HepG2 (cell line): Measurements from ENCODE around the gene CLN6. TPM values are rescaled to one million over a fixed set of nuclear protein-coding genes. Genes with fewer than 3 reads are reported as not detected.

ENCODE experiments used
- BRCA1 ChIP-seq: sonication (generic); formaldehyde crosslinking; IDR thresholded peaks from 2 replicates; pipeline ENCODE4 v1.4.0; 2020; ENCODE audit warnings: missing genetic modification reagents
- DRAP1 ChIP-seq: IDR thresholded peaks from 2 replicates; pipeline ENCODE4 v1.6.1; 2016; ENCODE audit warnings: missing genetic modification reagents, missing compliant biosample characterization
- ERF ChIP-seq: IDR thresholded peaks from 2 replicates; pipeline ENCODE4 v1.6.1; 2018; ENCODE audit warnings: missing biosample characterization, missing genetic modification reagents
- KLF11 ChIP-seq: IDR thresholded peaks from 2 replicates; pipeline ENCODE4 v1.6.1; 2016; ENCODE audit warnings: missing compliant biosample characterization
- LRRFIP1 ChIP-seq: sonication (generic); formaldehyde crosslinking; conservative IDR thresholded peaks from 2 replicates; pipeline ENCODE4 v1.4.0; 2020; ENCODE audit warnings: missing genetic modification reagents
- NFE2L1 ChIP-seq: sonication (generic); formaldehyde crosslinking; IDR thresholded peaks from 2 replicates; pipeline ENCODE4 v1.4.0; 2020; ENCODE audit warnings: missing genetic modification reagents, mild to moderate bottlenecking, borderline replicate concordance
- NFYB ChIP-seq: sonication (generic); formaldehyde crosslinking; IDR thresholded peaks from 2 replicates; pipeline ENCODE4 v1.4.0; 2020; ENCODE audit warnings: missing genetic modification reagents
- NPAS2 ChIP-seq: sonication (generic); formaldehyde crosslinking; IDR thresholded peaks from 2 replicates; pipeline ENCODE4 v1.8.0; 2022; ENCODE audit warnings: mild to moderate bottlenecking, missing genetic modification reagents, borderline replicate concordance
- NR0B2 ChIP-seq: sonication (generic); formaldehyde crosslinking; IDR thresholded peaks from 2 replicates; pipeline ENCODE4 v1.4.0; 2020; ENCODE audit warnings: mild to moderate bottlenecking, missing genetic modification reagents
- PHF21A ChIP-seq: sonication (generic); formaldehyde crosslinking; IDR thresholded peaks from 2 replicates; pipeline ENCODE4 v1.5.0; 2020; ENCODE audit warnings: mild to moderate bottlenecking, missing genetic modification reagents
- PRMT3 ChIP-seq: sonication (generic); formaldehyde crosslinking; IDR thresholded peaks from 2 replicates; pipeline ENCODE4 v1.8.1; 2022; ENCODE audit warnings: low read depth, mild to moderate bottlenecking, moderate library complexity, missing genetic modification reagents, borderline replicate concordance
- REL ChIP-seq: sonication (generic); formaldehyde crosslinking; conservative IDR thresholded peaks from 2 replicates; pipeline ENCODE4 v1.8.0; 2022; ENCODE audit warnings: mild to moderate bottlenecking, missing genetic modification reagents, moderate library complexity
- SMAD9 ChIP-seq: sonication (generic); formaldehyde crosslinking; IDR thresholded peaks from 2 replicates; pipeline ENCODE4 v1.5.1; 2020; ENCODE audit warnings: mild to moderate bottlenecking, missing genetic modification reagents
- STAT5B ChIP-seq: sonication (generic); formaldehyde crosslinking; IDR thresholded peaks from 2 replicates; pipeline ENCODE4 v1.4.0; 2020; ENCODE audit warnings: missing genetic modification reagents
- TCF7L2 ChIP-seq: IDR thresholded peaks from 2 replicates; pipeline ENCODE4 v1.6.1; 2011; ENCODE audit warnings: mild to moderate bottlenecking, low read depth, low read length, moderate library complexity
- TP53 ChIP-seq: sonication (generic); formaldehyde crosslinking; conservative IDR thresholded peaks from 2 replicates; pipeline ENCODE4 v1.4.0; 2020; ENCODE audit warnings: missing genetic modification reagents
- ZFP41 ChIP-seq: sonication (generic); formaldehyde crosslinking; IDR thresholded peaks from 2 replicates; pipeline ENCODE4 v1.4.0; 2020; ENCODE audit warnings: mild to moderate bottlenecking, missing genetic modification reagents, borderline replicate concordance
- ZNF639 ChIP-seq: conservative IDR thresholded peaks from 2 replicates; pipeline ENCODE4 v1.6.1; 2018; ENCODE audit warnings: missing genetic modification reagents
- polyA plus RNA-seq, 8 experiments: library from polyadenylated mRNA; depleted of rRNA in 3 of 8; stranded (reverse) in 7 of 8; unstranded in 1 of 8; fragments of >200 nt; fragmentation: Illumina TruSeq in 4 of 8; extraction: Trizol in 4 of 8; gene quantifications; 2 replicates each; pipeline versions ENCODE4 v1.2.1 to v1.2.3, GENCODE V29; 2011 to 2016; ENCODE audit warnings: low read depth in 4 of 8, missing spikeins in 1 of 8, mixed read lengths in 1 of 8; ENCODE audit not compliant: insufficient read depth in 1 of 8
- total RNA-seq, 5 experiments: library from RNA; depleted of rRNA; stranded (reverse); fragments of >200 nt; fragmentation: Illumina TruSeq; extraction: Trizol; gene quantifications; 2 replicates each; pipeline ENCODE4 v1.2.3, GENCODE V29; 2016; ENCODE audit warnings: low read depth in 1 of 5
- TF ChIP-seq, protein P1 (sequence below): sonication (generic); formaldehyde crosslinking; conservative IDR thresholded peaks from 2 replicates; pipeline ENCODE4 v1.4.0; 2020; ENCODE audit warnings: mild to moderate bottlenecking, missing genetic modification reagents, moderate library complexity
- TF ChIP-seq, protein P2 (sequence below): sonication (generic); formaldehyde crosslinking; IDR thresholded peaks from 2 replicates; pipeline ENCODE4 v1.5.0; 2020; ENCODE audit warnings: missing genetic modification reagents

Gene CLN6
- total and polyA plus RNA-seq, 2 of the 13 experiments (the other 11 are each of a cell fraction or from before 2014, with no cell fraction given) = 24.9 to 27.1 TPM

- TF ChIP-seq ZFP41 (CRISPR knock-in tag) (no peak), KLF11 (CRISPR knock-in tag) (no peak), ERF (peak; percentile 29; the same call in 1 of the 2 replicates), PRMT3 (0 out of 2 replicates have a peak, but pooled peaks have one; percentile 69), NR0B2 (CRISPR knock-in tag) (peak; percentile 97), PHF21A (CRISPR knock-in tag) (peak; percentile 60; the same call in 1 of the 2 replicates), REL (CRISPR knock-in tag) (no peak), BRCA1 (CRISPR knock-in tag) (no peak), SMAD9 (CRISPR knock-in tag) (no peak), TP53 (CRISPR knock-in tag) (no peak), NPAS2 (CRISPR knock-in tag) (no peak), TCF7L2 (no peak), NFE2L1 (CRISPR knock-in tag) (no peak), LRRFIP1 (CRISPR knock-in tag) (no peak), STAT5B (no peak), NFYB (no peak), DRAP1 (no peak; the same call in 1 of the 2 replicates), ZNF639 (CRISPR knock-in tag) (no peak; the same call in 1 of the 2 replicates)
- TF ChIP-seq, protein P1, sequence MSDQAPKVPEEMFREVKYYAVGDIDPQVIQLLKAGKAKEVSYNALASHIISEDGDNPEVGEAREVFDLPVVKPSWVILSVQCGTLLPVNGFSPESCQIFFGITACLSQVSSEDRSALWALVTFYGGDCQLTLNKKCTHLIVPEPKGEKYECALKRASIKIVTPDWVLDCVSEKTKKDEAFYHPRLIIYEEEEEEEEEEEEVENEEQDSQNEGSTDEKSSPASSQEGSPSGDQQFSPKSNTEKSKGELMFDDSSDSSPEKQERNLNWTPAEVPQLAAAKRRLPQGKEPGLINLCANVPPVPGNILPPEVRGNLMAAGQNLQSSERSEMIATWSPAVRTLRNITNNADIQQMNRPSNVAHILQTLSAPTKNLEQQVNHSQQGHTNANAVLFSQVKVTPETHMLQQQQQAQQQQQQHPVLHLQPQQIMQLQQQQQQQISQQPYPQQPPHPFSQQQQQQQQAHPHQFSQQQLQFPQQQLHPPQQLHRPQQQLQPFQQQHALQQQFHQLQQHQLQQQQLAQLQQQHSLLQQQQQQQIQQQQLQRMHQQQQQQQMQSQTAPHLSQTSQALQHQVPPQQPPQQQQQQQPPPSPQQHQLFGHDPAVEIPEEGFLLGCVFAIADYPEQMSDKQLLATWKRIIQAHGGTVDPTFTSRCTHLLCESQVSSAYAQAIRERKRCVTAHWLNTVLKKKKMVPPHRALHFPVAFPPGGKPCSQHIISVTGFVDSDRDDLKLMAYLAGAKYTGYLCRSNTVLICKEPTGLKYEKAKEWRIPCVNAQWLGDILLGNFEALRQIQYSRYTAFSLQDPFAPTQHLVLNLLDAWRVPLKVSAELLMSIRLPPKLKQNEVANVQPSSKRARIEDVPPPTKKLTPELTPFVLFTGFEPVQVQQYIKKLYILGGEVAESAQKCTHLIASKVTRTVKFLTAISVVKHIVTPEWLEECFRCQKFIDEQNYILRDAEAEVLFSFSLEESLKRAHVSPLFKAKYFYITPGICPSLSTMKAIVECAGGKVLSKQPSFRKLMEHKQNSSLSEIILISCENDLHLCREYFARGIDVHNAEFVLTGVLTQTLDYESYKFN (CRISPR knock-in tag) = no peak
- TF ChIP-seq, protein P2, sequence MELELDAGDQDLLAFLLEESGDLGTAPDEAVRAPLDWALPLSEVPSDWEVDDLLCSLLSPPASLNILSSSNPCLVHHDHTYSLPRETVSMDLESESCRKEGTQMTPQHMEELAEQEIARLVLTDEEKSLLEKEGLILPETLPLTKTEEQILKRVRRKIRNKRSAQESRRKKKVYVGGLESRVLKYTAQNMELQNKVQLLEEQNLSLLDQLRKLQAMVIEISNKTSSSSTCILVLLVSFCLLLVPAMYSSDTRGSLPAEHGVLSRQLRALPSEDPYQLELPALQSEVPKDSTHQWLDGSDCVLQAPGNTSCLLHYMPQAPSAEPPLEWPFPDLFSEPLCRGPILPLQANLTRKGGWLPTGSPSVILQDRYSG = peak; percentile 96
Observed at GRCh38 chr15:68229386-68230156, at the start of gene CLN6 (continued).
